Cardiac muscle cell (in vitro differentiated cells and primary cell): Measurements from ENCODE around the gene ZDHHC20. TPM values are rescaled to one million over a fixed set of nuclear protein-coding genes. Genes with fewer than 3 reads are reported as not detected.

Source experiments
- DNase-seq, 2 donors: peaks; one replicate each; pipeline versions ENCODE4 v3.0.0 to v3.0.0-alpha.2; 2010 to 2017; ENCODE audit warnings: low read depth in 1 of 2, low spot score in 1 of 2
- H3K27ac ChIP-seq: fragments of 200-600 bp; sonication (generic); 2 replicates; pipeline ENCODE4 v1.5.1; 2016
- H3K27me3 ChIP-seq: fragments of 200-600 bp; sonication (generic); 2 replicates; pipeline ENCODE4 v1.6.0; 2016; ENCODE audit warnings: control low read depth
- H3K36me3 ChIP-seq: fragments of 200-600 bp; sonication (generic); 2 replicates; pipeline ENCODE4 v1.5.1; 2016; ENCODE audit warnings: control low read depth
- H3K4me1 ChIP-seq: fragments of 200-600 bp; sonication (generic); 2 replicates; pipeline ENCODE4 v1.8.1; 2017; ENCODE audit warnings: low read depth, mild to moderate bottlenecking, mixed run types
- H3K4me3 ChIP-seq: fragments of 200-600 bp; sonication (generic); 2 replicates; pipeline ENCODE4 v1.5.1; 2016; ENCODE audit warnings: mild to moderate bottlenecking
- H3K9me3 ChIP-seq: fragments of 200-600 bp; sonication (generic); 2 replicates; pipeline ENCODE4 v1.5.1; 2017; ENCODE audit warnings: low read depth, mild to moderate bottlenecking, control low read depth
- CTCF ChIP-seq: IDR thresholded peaks from 2 replicates; pipeline ENCODE4 v1.5.1; 2012; ENCODE audit warnings: low read depth, mild to moderate bottlenecking, low read length
- polyA plus RNA-seq: library from polyadenylated mRNA; unstranded; fragments of >200 nt; fragmentation: Nextera tagmentation; extraction: Ambion mirVana; gene quantifications from 2 replicates; pipeline ENCODE4 v1.2.1, GENCODE V29; 2016
- total RNA-seq: library from RNA; depleted of rRNA; stranded (reverse); fragments of >200 nt; gene quantifications from 2 replicates; pipeline ENCODE4 v1.2.3, GENCODE V29; 2016

ZDHHC20 gene
- total and polyA plus RNA-seq, 2 experiments from 2014 or later = 28.8 to 38.5 TPM

- no peak overlapping the region for H3K4me3 ChIP-seq
- DNase-seq = no peak
- no peak for TF ChIP-seq CTCF
- no peaks in the 10 kb centered on the region for H3K36me3 ChIP-seq
- no peak overlapping the region for H3K27ac ChIP-seq
- H3K27me3 ChIP-seq = no peaks in the 10 kb centered on the region
- H3K9me3 ChIP-seq = no peaks in the 10 kb centered on the region
- no peaks in the 10 kb centered on the region for H3K4me1 ChIP-seq
These were observed 22.5 kb downstream of the ZDHHC20 start for GRCh38 chr13:21436582-21436981.

GRCh38 chr13:21435687-21436151, 23.4 kb downstream of the ZDHHC20 start:
- Histone ChIP-seq H3K27me3 (no peaks in the 10 kb centered on the region), H3K4me1 (no peaks in the 10 kb centered on the region), H3K27ac (no peak overlapping the region), H3K9me3 (no peaks in the 10 kb centered on the region), H3K36me3 (no peaks in the 10 kb centered on the region), H3K4me3 (no peak overlapping the region)
- DNase-seq = peak in 1 of 2 donors; percentile 79
- TF ChIP-seq CTCF = no peak

DNA sequence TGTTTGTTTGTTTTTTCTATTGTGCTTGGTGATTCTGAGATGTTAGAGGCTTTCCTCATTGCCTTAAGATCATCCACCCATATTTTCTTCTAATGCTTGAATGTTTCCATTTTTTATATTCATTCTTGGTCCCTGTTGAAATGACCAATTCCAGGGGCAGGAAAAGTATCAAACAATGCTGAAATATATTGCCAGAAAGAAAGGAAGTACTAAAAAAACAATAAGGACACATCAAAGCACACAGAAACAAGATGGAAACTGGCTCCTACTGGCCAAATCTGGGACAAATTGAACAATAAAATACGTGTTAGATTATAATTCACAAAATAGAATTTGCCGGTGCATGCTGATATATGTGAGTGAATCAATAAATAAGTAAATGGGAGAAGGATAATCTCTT, 23.9 kb downstream of the ZDHHC20 start:
- no peaks in the 10 kb centered on the region for H3K36me3 ChIP-seq
- no peaks in the 10 kb centered on the region for H3K4me1 ChIP-seq
- H3K27me3 ChIP-seq = no peaks in the 10 kb centered on the region
- no peak for DNase-seq
- H3K27ac ChIP-seq = no peak overlapping the region
- H3K4me3 ChIP-seq = no peak overlapping the region
- H3K9me3 ChIP-seq = no peaks in the 10 kb centered on the region
- no peak for TF ChIP-seq CTCF

DNA sequence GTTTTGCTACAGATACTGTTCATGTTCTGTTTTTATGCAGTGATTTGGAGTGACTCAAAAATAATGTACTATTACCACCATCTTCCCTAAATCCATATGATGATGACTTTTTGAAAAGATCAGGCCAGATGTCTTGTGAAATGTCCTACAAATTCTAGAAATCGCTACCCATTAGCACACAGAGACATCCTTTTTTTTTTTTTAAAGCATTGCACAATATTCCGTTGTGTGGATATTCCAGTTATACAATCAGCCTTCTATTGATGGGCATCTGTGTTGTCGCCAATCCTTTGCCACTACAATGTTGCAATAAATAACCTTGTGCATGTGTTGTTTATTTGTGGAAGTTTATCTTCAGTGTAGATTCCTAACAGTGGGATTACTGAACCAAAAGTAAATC, 24.5 kb downstream of the ZDHHC20 start:
- no peak overlapping the region for H3K4me3 ChIP-seq
- DNase-seq = peak in 1 of 2 donors; percentile 22
- no peaks in the 10 kb centered on the region for H3K36me3 ChIP-seq
- no peaks in the 10 kb centered on the region for H3K9me3 ChIP-seq
- H3K27me3 ChIP-seq = no peaks in the 10 kb centered on the region
- H3K27ac ChIP-seq = no peak overlapping the region
- H3K4me1 ChIP-seq = no peaks in the 10 kb centered on the region
- TF ChIP-seq CTCF = no peak

DNA sequence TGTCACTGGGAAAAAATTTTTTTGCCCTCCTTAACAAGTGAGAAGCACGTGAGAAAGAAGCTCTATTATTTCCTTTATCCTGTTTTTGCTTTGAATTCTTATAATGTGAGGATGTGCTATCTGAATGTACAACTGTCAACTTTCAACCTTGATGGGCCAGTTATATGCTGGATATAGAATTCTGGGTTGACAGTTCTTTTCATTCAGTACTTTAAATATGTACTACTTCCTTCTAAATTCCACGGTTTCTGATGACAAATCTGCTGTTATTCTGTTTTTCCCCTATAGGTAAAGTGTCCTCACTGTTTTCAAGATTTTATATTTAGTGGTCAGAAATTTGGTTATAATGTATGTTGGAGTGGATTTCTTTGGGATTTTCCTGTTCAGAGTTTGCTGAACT, 29.9 kb downstream of the ZDHHC20 start:
- DNase-seq = no peak
- H3K36me3 ChIP-seq = no peaks in the 10 kb centered on the region
- H3K27ac ChIP-seq = no peak overlapping the region
- H3K27me3 ChIP-seq = no peaks in the 10 kb centered on the region
- H3K9me3 ChIP-seq = no peaks in the 10 kb centered on the region
- no peak for TF ChIP-seq CTCF
- H3K4me1 ChIP-seq = no peaks in the 10 kb centered on the region
- no peak overlapping the region for H3K4me3 ChIP-seq

- no peak for TF ChIP-seq CTCF
These were observed 31.4 kb downstream of the ZDHHC20 start for GRCh38 chr13:21427741-21428140.

More at GRCh38 chr13:21427741-21428140, 31.4 kb downstream of the ZDHHC20 start:
- no peaks in the 10 kb centered on the region for H3K4me1 ChIP-seq
- DNase-seq = no peak
- H3K9me3 ChIP-seq = no peaks in the 10 kb centered on the region
- H3K4me3 ChIP-seq = no peak overlapping the region
- H3K36me3 ChIP-seq = no peaks in the 10 kb centered on the region
- H3K27me3 ChIP-seq = no peaks in the 10 kb centered on the region
- H3K27ac ChIP-seq = no peak overlapping the region
